ENCODE results near the gene TP53I13. TPM values are rescaled to one million over a fixed set of nuclear protein-coding genes. Genes with fewer than 3 reads are reported as not detected.

TP53I13 gene
- total and polyA plus RNA-seq, 2 of the 13 experiments (the other 11 are each of a cell fraction or from before 2014, with no cell fraction given) = 16.9 to 25.7 TPM

DNA sequence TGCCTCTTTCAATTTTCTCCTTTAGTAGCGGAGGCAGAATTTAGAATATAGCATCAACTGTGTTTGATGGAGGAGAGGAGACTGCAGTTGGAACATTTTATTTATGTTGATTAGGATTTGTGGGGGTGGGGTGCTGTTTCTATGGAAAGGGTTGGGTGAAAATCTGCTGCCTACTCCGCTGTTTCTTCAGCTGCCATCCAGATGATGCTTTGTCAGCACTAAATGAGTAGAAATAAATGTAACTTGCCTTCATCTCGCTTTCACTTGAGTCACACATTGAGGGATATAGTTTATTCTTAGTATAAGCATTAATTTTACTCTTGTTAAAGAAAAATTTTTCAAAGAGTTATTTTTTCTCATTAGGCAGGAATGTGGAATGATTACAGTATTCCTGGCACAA, 43.8 kb upstream of the TP53I13 start:
- Histone ChIP-seq H4K20me1 (ENCODE audit: insufficient read depth, low read length) (no peaks in the 10 kb centered on the region), H3K4me3 (replicated peaks in 1 of 3; ENCODE audit: insufficient read depth in 1 of 3, low read depth in 2 of 3, low read length in 3 of 3) (no peak overlapping the region), H3K9ac (ENCODE audit: insufficient read depth, low read depth, low read length) (no peak overlapping the region), H3K4me1 (ENCODE audit: insufficient read depth, low read length) (0 out of 2 replicates have a peak, but pooled peaks cover 4% of the 10 kb centered on the region), H3K27ac (ENCODE audit: extremely low read length, insufficient read depth, low read length) (no peak overlapping the region), H3K4me2 (ENCODE audit: low read depth, low read length) (no peak overlapping the region), H3K9me3 (ENCODE audit: low read length) (no peaks in the 10 kb centered on the region), H2AFZ (ENCODE audit: low read length) (no peak overlapping the region), H3K36me3 (replicated peaks in 1 of 2; ENCODE audit: control insufficient read depth in 1 of 2, insufficient read depth in 2 of 2, low read length in 2 of 2) (peaks cover 7 to 38% of the 10 kb centered on the region in 2 experiments; a peak in 4 of 5 replicates), H3K27me3 (ENCODE audit: control insufficient read depth in 1 of 2, insufficient read depth in 2 of 2, low read length in 2 of 2) (no peaks in the 10 kb centered on the region), H3K79me2 (ENCODE audit: insufficient read depth, low read length) (no peaks in the 10 kb centered on the region)
- no TSS peak for BruUV-seq (replicated peaks)
- no peak for FAIRE-seq
- in situ Hi-C loops (cut with HindIII; ENCODE audit: extremely low pct_ligation_motif_present, low pct_unique_long_range_greater_than_20kb) = no loop called here
- CTCF ChIA-PET (ENCODE audit: low intra/inter-chr PET ratio, low total read pairs) = no interaction called here
- ATAC-seq = no peak
- TF ChIP-seq RAD21 (CRISPR knock-in tag; IDR thresholded peaks at IDR 0.05) (no peak), ZNF781 (CRISPR knock-in tag; IDR thresholded peaks at IDR 0.05; ENCODE audit: borderline replicate concordance, not compliant biosample characterization) (no peak), ZFX (CRISPR knock-in tag; IDR thresholded peaks at IDR 0.05; ENCODE audit: low read depth) (no peak), RFXAP (CRISPR knock-in tag; IDR thresholded peaks at IDR 0.05; ENCODE audit: borderline replicate concordance) (no peak), MAFK (conservative IDR thresholded peaks at IDR 0.05 in 1 of 2, IDR thresholded peaks at IDR 0.05 in 1 of 2; ENCODE audit: low read length in 2 of 2) (peak in 1 of 2 experiments; percentile 75; a peak in 3 of 4 replicates), ZNF251 (CRISPR knock-in tag; IDR thresholded peaks at IDR 0.05) (no peak), ZNF737 (CRISPR knock-in tag; IDR thresholded peaks at IDR 0.05; ENCODE audit: borderline replicate concordance) (no peak), ZNF451 (CRISPR knock-in tag; IDR thresholded peaks at IDR 0.05) (no peak), SIX4 (CRISPR knock-in tag; IDR thresholded peaks at IDR 0.05) (no peak), FOXJ3 (CRISPR knock-in tag; IDR thresholded peaks at IDR 0.05; ENCODE audit: borderline replicate concordance) (no peak), SAFB2 (CRISPR knock-in tag; IDR thresholded peaks at IDR 0.05; ENCODE audit: borderline replicate concordance, low read depth) (no peak), GFI1 (CRISPR knock-in tag; IDR thresholded peaks at IDR 0.05; ENCODE audit: borderline replicate concordance) (no peak), MAFF (IDR thresholded peaks at IDR 0.05; ENCODE audit: low read depth, low read length) (peak; percentile 64; the same call in 1 of the 2 replicates)
- TF ChIP-seq, protein P1, sequence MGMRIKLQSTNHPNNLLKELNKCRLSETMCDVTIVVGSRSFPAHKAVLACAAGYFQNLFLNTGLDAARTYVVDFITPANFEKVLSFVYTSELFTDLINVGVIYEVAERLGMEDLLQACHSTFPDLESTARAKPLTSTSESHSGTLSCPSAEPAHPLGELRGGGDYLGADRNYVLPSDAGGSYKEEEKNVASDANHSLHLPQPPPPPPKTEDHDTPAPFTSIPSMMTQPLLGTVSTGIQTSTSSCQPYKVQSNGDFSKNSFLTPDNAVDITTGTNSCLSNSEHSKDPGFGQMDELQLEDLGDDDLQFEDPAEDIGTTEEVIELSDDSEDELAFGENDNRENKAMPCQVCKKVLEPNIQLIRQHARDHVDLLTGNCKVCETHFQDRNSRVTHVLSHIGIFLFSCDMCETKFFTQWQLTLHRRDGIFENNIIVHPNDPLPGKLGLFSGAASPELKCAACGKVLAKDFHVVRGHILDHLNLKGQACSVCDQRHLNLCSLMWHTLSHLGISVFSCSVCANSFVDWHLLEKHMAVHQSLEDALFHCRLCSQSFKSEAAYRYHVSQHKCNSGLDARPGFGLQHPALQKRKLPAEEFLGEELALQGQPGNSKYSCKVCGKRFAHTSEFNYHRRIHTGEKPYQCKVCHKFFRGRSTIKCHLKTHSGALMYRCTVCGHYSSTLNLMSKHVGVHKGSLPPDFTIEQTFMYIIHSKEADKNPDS (CRISPR knock-in tag; IDR thresholded peaks at IDR 0.05) = no peak
- TF ChIP-seq, protein P2, sequence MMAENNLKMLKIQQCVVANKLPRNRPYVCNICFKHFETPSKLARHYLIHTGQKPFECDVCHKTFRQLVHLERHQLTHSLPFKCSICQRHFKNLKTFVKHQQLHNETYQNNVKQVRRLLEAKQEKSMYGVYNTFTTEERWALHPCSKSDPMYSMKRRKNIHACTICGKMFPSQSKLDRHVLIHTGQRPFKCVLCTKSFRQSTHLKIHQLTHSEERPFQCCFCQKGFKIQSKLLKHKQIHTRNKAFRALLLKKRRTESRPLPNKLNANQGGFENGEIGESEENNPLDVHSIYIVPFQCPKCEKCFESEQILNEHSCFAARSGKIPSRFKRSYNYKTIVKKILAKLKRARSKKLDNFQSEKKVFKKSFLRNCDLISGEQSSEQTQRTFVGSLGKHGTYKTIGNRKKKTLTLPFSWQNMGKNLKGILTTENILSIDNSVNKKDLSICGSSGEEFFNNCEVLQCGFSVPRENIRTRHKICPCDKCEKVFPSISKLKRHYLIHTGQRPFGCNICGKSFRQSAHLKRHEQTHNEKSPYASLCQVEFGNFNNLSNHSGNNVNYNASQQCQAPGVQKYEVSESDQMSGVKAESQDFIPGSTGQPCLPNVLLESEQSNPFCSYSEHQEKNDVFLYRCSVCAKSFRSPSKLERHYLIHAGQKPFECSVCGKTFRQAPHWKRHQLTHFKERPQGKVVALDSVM (CRISPR knock-in tag; IDR thresholded peaks at IDR 0.05) = no peak
- TF ChIP-seq, protein P3, sequence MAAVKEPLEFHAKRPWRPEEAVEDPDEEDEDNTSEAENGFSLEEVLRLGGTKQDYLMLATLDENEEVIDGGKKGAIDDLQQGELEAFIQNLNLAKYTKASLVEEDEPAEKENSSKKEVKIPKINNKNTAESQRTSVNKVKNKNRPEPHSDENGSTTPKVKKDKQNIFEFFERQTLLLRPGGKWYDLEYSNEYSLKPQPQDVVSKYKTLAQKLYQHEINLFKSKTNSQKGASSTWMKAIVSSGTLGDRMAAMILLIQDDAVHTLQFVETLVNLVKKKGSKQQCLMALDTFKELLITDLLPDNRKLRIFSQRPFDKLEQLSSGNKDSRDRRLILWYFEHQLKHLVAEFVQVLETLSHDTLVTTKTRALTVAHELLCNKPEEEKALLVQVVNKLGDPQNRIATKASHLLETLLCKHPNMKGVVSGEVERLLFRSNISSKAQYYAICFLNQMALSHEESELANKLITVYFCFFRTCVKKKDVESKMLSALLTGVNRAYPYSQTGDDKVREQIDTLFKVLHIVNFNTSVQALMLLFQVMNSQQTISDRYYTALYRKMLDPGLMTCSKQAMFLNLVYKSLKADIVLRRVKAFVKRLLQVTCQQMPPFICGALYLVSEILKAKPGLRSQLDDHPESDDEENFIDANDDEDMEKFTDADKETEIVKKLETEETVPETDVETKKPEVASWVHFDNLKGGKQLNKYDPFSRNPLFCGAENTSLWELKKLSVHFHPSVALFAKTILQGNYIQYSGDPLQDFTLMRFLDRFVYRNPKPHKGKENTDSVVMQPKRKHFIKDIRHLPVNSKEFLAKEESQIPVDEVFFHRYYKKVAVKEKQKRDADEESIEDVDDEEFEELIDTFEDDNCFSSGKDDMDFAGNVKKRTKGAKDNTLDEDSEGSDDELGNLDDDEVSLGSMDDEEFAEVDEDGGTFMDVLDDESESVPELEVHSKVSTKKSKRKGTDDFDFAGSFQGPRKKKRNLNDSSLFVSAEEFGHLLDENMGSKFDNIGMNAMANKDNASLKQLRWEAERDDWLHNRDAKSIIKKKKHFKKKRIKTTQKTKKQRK (IDR thresholded peaks at IDR 0.05; ENCODE audit: low read length) = no peak
- TF ChIP-seq, protein P4, sequence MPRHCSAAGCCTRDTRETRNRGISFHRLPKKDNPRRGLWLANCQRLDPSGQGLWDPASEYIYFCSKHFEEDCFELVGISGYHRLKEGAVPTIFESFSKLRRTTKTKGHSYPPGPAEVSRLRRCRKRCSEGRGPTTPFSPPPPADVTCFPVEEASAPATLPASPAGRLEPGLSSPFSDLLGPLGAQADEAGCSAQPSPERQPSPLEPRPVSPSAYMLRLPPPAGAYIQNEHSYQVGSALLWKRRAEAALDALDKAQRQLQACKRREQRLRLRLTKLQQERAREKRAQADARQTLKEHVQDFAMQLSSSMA (CRISPR knock-in tag; IDR thresholded peaks at IDR 0.05) = no peak
- DNase-seq (ENCODE audit: low spot score) = no peak
- POLR2A ChIA-PET = no interaction called here
- WGBS (ENCODE audit: low lambda C conversion rate) = 98% methylated on average over 3 of the region's 3 CpGs
- intact Hi-C loops (cut with micrococcal nuclease; ENCODE audit: unreplicated experiment) = no loop called here

Measured in HepG2 (cell line).